Mesendoderm (in vitro differentiated cells): Measurements from ENCODE around the gene CMTM5.

Experiments
- DNase-seq: peaks from one replicate; pipeline ENCODE4 v3.0.0; 2013
- H2AK5ac ChIP-seq: 2 replicates; pipeline ENCODE4 v1.6.1; 2013; ENCODE audit warnings: low read length, inconsistent platforms
- H2BK120ac ChIP-seq: 2 replicates; pipeline ENCODE4 v1.6.1; 2013; ENCODE audit warnings: low read depth, mild to moderate bottlenecking, low read length, moderate library complexity, mixed read lengths
- H2BK15ac ChIP-seq: replicated peaks from 2 replicates; pipeline ENCODE4 v1.6.1; 2013; ENCODE audit warnings: low read depth, mild to moderate bottlenecking, moderate library complexity
- H2BK5ac ChIP-seq: 2 replicates; pipeline ENCODE4 v1.6.1; 2013; ENCODE audit warnings: low read length, inconsistent platforms
- H3K18ac ChIP-seq: 2 replicates; pipeline ENCODE4 v1.6.1; 2013; ENCODE audit warnings: mild to moderate bottlenecking, low read length, mixed read lengths
- H3K23ac ChIP-seq: one replicate; pipeline ENCODE4 v1.6.1; 2013; ENCODE audit warnings: low read length
- H3K27ac ChIP-seq: 2 replicates; pipeline ENCODE4 v1.5.1; 2013; ENCODE audit warnings: low read depth, mild to moderate bottlenecking, inconsistent platforms, low read length, moderate library complexity
- H3K27me3 ChIP-seq: 2 replicates; pipeline ENCODE4 v1.6.1; 2013; ENCODE audit warnings: low read length, control low read depth, mild to moderate bottlenecking, inconsistent platforms; ENCODE audit not compliant: insufficient read depth, poor library complexity
- H3K36me3 ChIP-seq: 2 replicates; pipeline ENCODE4 v1.6.1; 2013; ENCODE audit warnings: low read length, inconsistent platforms; ENCODE audit not compliant: control insufficient read depth, insufficient read depth
- H3K4ac ChIP-seq: one replicate; pipeline ENCODE4 v1.6.1; 2013; ENCODE audit warnings: low read depth, mild to moderate bottlenecking, low read length, moderate library complexity
- H3K4me1 ChIP-seq: 2 replicates; pipeline ENCODE4 v1.6.1; 2013; ENCODE audit warnings: low read depth, low read length, inconsistent platforms; ENCODE audit not compliant: control insufficient read depth
- H3K4me2 ChIP-seq: 2 replicates; pipeline ENCODE4 v1.6.1; 2013; ENCODE audit warnings: low read length
- H3K4me3 ChIP-seq: 2 replicates; pipeline ENCODE4 v1.5.1; 2013; ENCODE audit warnings: mild to moderate bottlenecking, low read length
- H3K56ac ChIP-seq: one replicate; pipeline ENCODE4 v1.6.1; 2013; ENCODE audit warnings: low read length
- H3K79me1 ChIP-seq: 2 replicates; pipeline ENCODE4 v1.6.1; 2013; ENCODE audit warnings: low read length, inconsistent platforms
- H3K79me2 ChIP-seq: 2 replicates; pipeline ENCODE4 v1.6.1; 2013; ENCODE audit warnings: mild to moderate bottlenecking, low read length; ENCODE audit not compliant: control insufficient read depth, insufficient read depth
- H3K9ac ChIP-seq: 2 replicates; pipeline ENCODE4 v1.6.1; 2013; ENCODE audit warnings: low read length, inconsistent platforms
- H4K5ac ChIP-seq: one replicate; pipeline ENCODE4 v1.6.1; 2013; ENCODE audit warnings: low read length
- H4K8ac ChIP-seq: one replicate; pipeline ENCODE4 v1.6.1; 2013; ENCODE audit warnings: low read depth, mild to moderate bottlenecking, control low read depth, low read length, moderate library complexity
- WGBS: extraction: QIAGEN DNeasy Blood & Tissue Kit; methylation state at CpG from one replicate; pipeline ENCODE4 v1.1.7; 2013; ENCODE audit warnings: low lambda C conversion rate, missing lambda C conversion rate; ENCODE audit not compliant: insufficient coverage; ENCODE audit errors: extremely low coverage; 5-methylcytosine and 5-hydroxymethylcytosine counted together

CMTM5 gene

GRCh38 chr14:23356662-23357061 is 20.2 kb upstream of the CMTM5 start:
- no peak overlapping the region for H3K9ac ChIP-seq
- H3K36me3 ChIP-seq: no peaks in the 10 kb centered on the region
- no peak overlapping the region for H2AK5ac ChIP-seq
- H4K5ac ChIP-seq: no peak overlapping the region
- no peak overlapping the region for H3K56ac ChIP-seq
- no peak overlapping the region for H3K23ac ChIP-seq
- no peak overlapping the region for H3K27ac ChIP-seq
- H3K79me2 ChIP-seq: no peaks in the 10 kb centered on the region
- H3K4ac ChIP-seq: no peak overlapping the region
- H3K27me3 ChIP-seq: no peaks in the 10 kb centered on the region
- no peak for DNase-seq
- no peak overlapping the region for H2BK120ac ChIP-seq
- no peak overlapping the region for H3K4me2 ChIP-seq
- WGBS: no CpG with 5 or more reads among the region's 4 CpGs
- no peak overlapping the region for H2BK5ac ChIP-seq
- H3K79me1 ChIP-seq: peaks cover 1% of the 10 kb centered on the region
- H3K4me1 ChIP-seq: peaks cover 2% of the 10 kb centered on the region
- H2BK15ac ChIP-seq: no peak overlapping the region
- H3K4me3 ChIP-seq: no peak overlapping the region
- no peak overlapping the region for H4K8ac ChIP-seq
- no peak overlapping the region for H3K18ac ChIP-seq

- H2BK120ac ChIP-seq: no peak overlapping the region
- no peak overlapping the region for H2BK5ac ChIP-seq
- H4K5ac ChIP-seq: no peak overlapping the region
- H2BK15ac ChIP-seq: no peak overlapping the region
- H3K27me3 ChIP-seq: no peaks in the 10 kb centered on the region
- H3K4me3 ChIP-seq: no peak overlapping the region
- no peak overlapping the region for H3K4me2 ChIP-seq
- H3K56ac ChIP-seq: no peak overlapping the region
- no peaks in the 10 kb centered on the region for H3K36me3 ChIP-seq
- no peaks in the 10 kb centered on the region for H3K79me2 ChIP-seq
- DNase-seq: no peak
- peaks cover 2% of the 10 kb centered on the region for H3K4me1 ChIP-seq
- H3K4ac ChIP-seq: no peak overlapping the region
- H3K79me1 ChIP-seq: peaks cover 6% of the 10 kb centered on the region
- no peak overlapping the region for H2AK5ac ChIP-seq
- no peak overlapping the region for H4K8ac ChIP-seq
- WGBS: no CpG with 5 or more reads among the region's 8 CpGs
- H3K23ac ChIP-seq: no peak overlapping the region
- no peak overlapping the region for H3K27ac ChIP-seq
- H3K9ac ChIP-seq: no peak overlapping the region
- H3K18ac ChIP-seq: no peak overlapping the region
These were observed 19.6 kb upstream of the CMTM5 start for GRCh38 chr14:23357261-23357660.

GRCh38 chr14:23358042-23358441 is 18.8 kb upstream of the CMTM5 start:
- Histone ChIP-seq H3K27me3 (no peaks in the 10 kb centered on the region), H2BK15ac (no peak overlapping the region), H3K4me1 (peaks cover 2% of the 10 kb centered on the region), H3K56ac (no peak overlapping the region), H2AK5ac (no peak overlapping the region), H3K27ac (no peak overlapping the region), H3K4ac (no peak overlapping the region), H3K79me2 (no peaks in the 10 kb centered on the region), H2BK120ac (no peak overlapping the region), H2BK5ac (no peak overlapping the region), H3K79me1 (peaks cover 6% of the 10 kb centered on the region), H3K23ac (no peak overlapping the region), H3K4me2 (no peak overlapping the region), H3K9ac (no peak overlapping the region), H3K36me3 (no peaks in the 10 kb centered on the region), H3K4me3 (no peak overlapping the region), H4K5ac (no peak overlapping the region), H4K8ac (no peak overlapping the region), H3K18ac (no peak overlapping the region)
- DNase-seq: no peak
- WGBS: no CpG with 5 or more reads among the region's 3 CpGs

GRCh38 chr14:23358553-23359166 is 18.2 kb upstream of the CMTM5 start:
- Histone ChIP-seq H3K9ac (no peak overlapping the region), H3K79me2 (no peaks in the 10 kb centered on the region), H3K56ac (no peak overlapping the region), H2AK5ac (no peak overlapping the region), H2BK120ac (no peak overlapping the region), H4K5ac (no peak overlapping the region), H3K23ac (no peak overlapping the region), H3K79me1 (peaks cover 8% of the 10 kb centered on the region), H2BK5ac (no peak overlapping the region), H3K4ac (no peak overlapping the region), H2BK15ac (no peak overlapping the region), H3K36me3 (no peaks in the 10 kb centered on the region), H4K8ac (no peak overlapping the region), H3K27ac (no peak overlapping the region), H3K4me3 (no peak overlapping the region), H3K4me1 (no peaks in the 10 kb centered on the region), H3K27me3 (no peaks in the 10 kb centered on the region), H3K18ac (no peak overlapping the region), H3K4me2 (no peak overlapping the region)
- DNase-seq: no peak
- WGBS: no CpG with 5 or more reads among the region's 12 CpGs

- Histone ChIP-seq H3K18ac (no peak overlapping the region), H2BK15ac (no peak overlapping the region), H3K56ac (no peak overlapping the region), H3K4me1 (peaks cover 2% of the 10 kb centered on the region), H3K4me3 (no peak overlapping the region), H3K27me3 (no peaks in the 10 kb centered on the region), H4K5ac (no peak overlapping the region), H3K79me1 (peaks cover 8% of the 10 kb centered on the region), H3K36me3 (no peaks in the 10 kb centered on the region), H3K9ac (no peak overlapping the region), H3K23ac (no peak overlapping the region), H3K27ac (no peak overlapping the region), H4K8ac (no peak overlapping the region), H2BK5ac (no peak overlapping the region), H2AK5ac (no peak overlapping the region), H3K4me2 (no peak overlapping the region), H3K79me2 (peaks cover 2% of the 10 kb centered on the region), H3K4ac (no peak overlapping the region), H2BK120ac (no peak overlapping the region)
- no peak for DNase-seq
- WGBS: no CpG with 5 or more reads among the region's 11 CpGs
These were observed 17.6 kb upstream of the CMTM5 start for GRCh38 chr14:23359167-23359626.
